PC-3 (cell line): Measurements from ENCODE around the gene MRO. TPM values are rescaled to one million over a fixed set of nuclear protein-coding genes. Genes with fewer than 3 reads are reported as not detected.

Experiments used
- ATAC-seq: fragments of 200-7000 bp; cut with Tn5 transposase; 2 replicates; pipeline ENCODE4 v1.9.1; 2020; ENCODE audit warnings: mild to moderate bottlenecking, moderate library complexity
- BruUV-seq: library from RNA; stranded (reverse); fragments of 400-500 nt; replicated peaks from 2 replicates; lab custom pipeline; 2021; lab: Mats Ljungman, UMichigan
- CTCF ChIA-PET: fragments of 300-600 bp; sonication (Branson Sonifier 250); formaldehyde crosslinking; loops from one replicate; lab custom pipeline; 2022; ENCODE audit warnings: antibody characterized with exemption; lab: Charles Lee
- POLR2A ChIA-PET: fragments of 300-600 bp; sonication (Branson Sonifier 250); formaldehyde crosslinking; loops from one replicate; lab custom pipeline; 2022; ENCODE audit warnings: antibody characterized with exemption; ENCODE audit not compliant: unreplicated experiment; lab: Charles Lee
- DNase-seq: peaks from one replicate; pipeline ENCODE4 v3.0.0-alpha.2; 2015
- H2AFZ ChIP-seq: fragments of 300-600 bp; sonication (generic); 2 replicates; pipeline ENCODE4 v1.6.0; 2016; ENCODE audit warnings: antibody characterized with exemption, low read length
- H3F3A ChIP-seq: fragments of 300-600 bp; sonication (generic); one replicate; pipeline ENCODE4 v1.6.0; 2017; ENCODE audit warnings: antibody characterized with exemption, low read length, control low read depth, mild to moderate bottlenecking; ENCODE audit not compliant: unreplicated experiment
- H3K27ac ChIP-seq: fragments of 300-600 bp; sonication (generic); 2 replicates; pipeline ENCODE4 v1.5.1; 2016; ENCODE audit warnings: mild to moderate bottlenecking, low read length
- H3K27me3 ChIP-seq: fragments of 300-600 bp; sonication (generic); 2 replicates; pipeline ENCODE4 v1.6.1; 2016; ENCODE audit warnings: low read length, mixed read lengths
- H3K36me3 ChIP-seq: fragments of 300-600 bp; sonication (generic); 2 replicates; pipeline ENCODE4 v1.6.1; 2016; ENCODE audit warnings: low read depth, mixed run types, low read length, mixed read lengths
- H3K4me1 ChIP-seq: fragments of 300-600 bp; sonication (generic); 2 replicates; pipeline ENCODE4 v1.5.1; 2016; ENCODE audit warnings: low read length; ENCODE audit not compliant: insufficient read depth
- H3K4me2 ChIP-seq: fragments of 300-600 bp; sonication (generic); 2 replicates; pipeline ENCODE4 v1.6.0; 2016; ENCODE audit warnings: low read length
- H3K4me3 ChIP-seq: fragments of 300-600 bp; sonication (generic); 2 replicates; pipeline ENCODE4 v1.5.1; 2016; ENCODE audit warnings: mild to moderate bottlenecking, low read length, mixed read lengths
- H3K79me2 ChIP-seq: fragments of 300-600 bp; sonication (generic); 2 replicates; pipeline ENCODE4 v1.6.1; 2017; ENCODE audit warnings: low read length, mixed read lengths
- H3K9ac ChIP-seq: fragments of 300-600 bp; sonication (generic); 2 replicates; pipeline ENCODE4 v1.6.0; 2016; ENCODE audit warnings: mild to moderate bottlenecking, low read length
- H3K9me2 ChIP-seq: fragments of 300-600 bp; sonication (generic); replicated peaks from 2 replicates; pipeline ENCODE4 v1.6.1; 2016; ENCODE audit warnings: mixed run types, low read length, mixed read lengths
- H3K9me3 ChIP-seq: fragments of 300-600 bp; sonication (generic); 2 replicates; pipeline ENCODE4 v1.6.1; 2016; ENCODE audit warnings: low read length, mixed read lengths
- H4K20me1 ChIP-seq: fragments of 300-600 bp; sonication (generic); 2 replicates; pipeline ENCODE4 v1.6.1; 2016; ENCODE audit warnings: low read length, mixed read lengths
- CTCF ChIP-seq: fragments of 300-600 bp; sonication (generic); conservative IDR thresholded peaks from 2 replicates; pipeline ENCODE4 v1.5.1; 2017; ENCODE audit warnings: antibody characterized with exemption, low read depth, mild to moderate bottlenecking, low read length
- EZH2 ChIP-seq: fragments of 300-600 bp; sonication (generic); IDR thresholded peaks from one replicate; pipeline ENCODE4 v1.6.1; 2017; ENCODE audit warnings: antibody characterized with exemption, mild to moderate bottlenecking, low read length; ENCODE audit not compliant: unreplicated experiment
- EZH2phosphoT487 ChIP-seq: fragments of 300-600 bp; sonication (generic); IDR thresholded peaks from 2 replicates; pipeline ENCODE4 v1.6.1; 2018; ENCODE audit warnings: mild to moderate bottlenecking, antibody characterized with exemption, low read length, borderline replicate concordance
- intact Hi-C: fragments of 100-400 bp; cut with micrococcal nuclease; formaldehyde crosslinking; loops from 2 replicates; pipeline ENCODE4 v1.9.0; 2023
- total RNA-seq: library from RNA; depleted of rRNA; stranded (reverse); fragments of >200 nt; gene quantifications from 2 replicates; pipeline ENCODE4 v1.2.3, GENCODE V29; 2014

Gene MRO
- total RNA-seq, 1 experiment from 2014 or later, result 0.55 TPM

DNA sequence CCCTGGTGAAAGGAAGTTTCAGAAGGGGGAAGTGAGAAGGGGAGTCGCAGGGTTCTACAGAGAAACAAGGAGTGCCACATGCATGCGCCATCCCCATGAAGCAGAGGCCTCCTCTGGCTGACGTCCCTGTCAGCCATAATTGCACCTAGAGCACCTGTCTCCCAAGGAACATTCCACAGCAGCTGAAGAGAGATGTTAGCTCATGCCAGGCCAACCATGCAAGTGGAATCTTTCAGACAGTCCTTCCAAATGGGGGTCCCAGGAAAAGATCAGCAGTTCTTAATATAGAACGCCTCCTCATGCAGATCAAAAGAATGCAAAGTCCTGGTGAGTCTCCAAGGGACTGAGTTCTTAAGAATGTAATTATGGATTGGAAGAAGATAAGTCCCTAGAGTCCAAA lies 29.6 kb downstream of the MRO start:
- Histone ChIP-seq H3F3A (no peaks in the 10 kb centered on the region), H3K9ac (no peak overlapping the region), H3K9me2 (no peaks in the 10 kb centered on the region), H3K27ac (no peak overlapping the region), H3K4me1 (no peaks in the 10 kb centered on the region), H3K36me3 (no peaks in the 10 kb centered on the region), H3K79me2 (no peaks in the 10 kb centered on the region), H3K4me2 (no peak overlapping the region), H2AFZ (no peak overlapping the region), H3K4me3 (no peak overlapping the region), H3K9me3 (no peaks in the 10 kb centered on the region), H4K20me1 (no peaks in the 10 kb centered on the region), H3K27me3 (no peaks in the 10 kb centered on the region)
- CTCF ChIA-PET, result no interaction called here
- ATAC-seq, result no peak
- BruUV-seq, result no TSS peak
- POLR2A ChIA-PET, result no interaction called here
- no peak for TF ChIP-seq CTCF
- no peak for TF ChIP-seq EZH2phosphoT487
- TF ChIP-seq EZH2, result no peak
- DNase-seq, result no peak
- intact Hi-C loops, result no loop called here

DNA sequence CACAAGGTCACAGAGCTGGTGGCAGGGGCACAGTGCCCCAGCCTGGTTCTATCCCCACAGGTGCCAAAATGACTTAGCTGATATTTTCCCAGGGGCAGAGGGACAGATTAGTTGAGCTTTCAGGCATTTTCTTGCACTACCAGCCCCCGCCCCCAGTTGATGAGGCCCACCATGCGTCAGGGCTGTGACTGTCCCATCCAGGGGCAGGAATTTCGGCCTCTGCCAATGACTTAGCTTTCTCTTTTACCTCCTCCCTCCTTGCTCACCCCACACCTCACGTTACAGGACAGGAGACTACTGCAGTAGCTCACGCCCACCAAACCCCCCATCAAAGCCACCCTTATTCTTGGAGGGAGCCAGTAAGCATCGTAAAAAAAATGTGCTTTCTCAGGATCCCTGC lies 31.5 kb downstream of the MRO start:
- Histone ChIP-seq H3K4me3 (no peak overlapping the region), H3K9me2 (no peaks in the 10 kb centered on the region), H3K27me3 (no peaks in the 10 kb centered on the region), H3K36me3 (no peaks in the 10 kb centered on the region), H2AFZ (no peak overlapping the region), H3K9me3 (no peaks in the 10 kb centered on the region), H3F3A (no peaks in the 10 kb centered on the region), H4K20me1 (no peaks in the 10 kb centered on the region), H3K4me2 (no peak overlapping the region), H3K9ac (no peak overlapping the region), H3K27ac (no peak overlapping the region), H3K79me2 (no peaks in the 10 kb centered on the region), H3K4me1 (no peaks in the 10 kb centered on the region)
- CTCF ChIA-PET, result no interaction called here
- no TSS peak for BruUV-seq
- intact Hi-C loops, result no loop called here
- no peak for ATAC-seq
- POLR2A ChIA-PET, result no interaction called here
- DNase-seq, result no peak
- TF ChIP-seq CTCF, result no peak
- no peak for TF ChIP-seq EZH2phosphoT487
- TF ChIP-seq EZH2, result no peak

DNA sequence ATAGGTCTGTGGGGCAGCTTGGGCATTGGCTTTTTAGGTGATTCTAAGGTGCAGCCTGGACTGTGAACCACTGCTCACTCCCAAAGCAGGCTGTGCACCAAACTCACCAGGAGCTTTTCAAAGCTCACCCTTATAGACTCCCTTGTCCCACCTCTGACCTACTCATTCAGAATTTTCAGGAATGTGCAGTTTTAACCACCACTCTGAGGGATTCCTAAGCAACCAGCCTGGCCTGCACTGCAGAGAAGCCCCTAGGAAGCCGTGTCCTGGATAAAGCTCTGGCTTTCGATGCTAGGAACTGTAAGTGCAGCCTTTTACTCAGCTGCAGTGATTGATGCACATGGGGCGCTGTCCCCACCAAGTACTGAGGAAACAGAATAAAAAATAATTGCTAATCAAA lies 33.0 kb downstream of the MRO start:
- no peaks in the 10 kb centered on the region for H3K27me3 ChIP-seq

More for the DNA sequence above, 33.0 kb downstream of the MRO start:
- H3K9ac ChIP-seq, result no peak overlapping the region
- POLR2A ChIA-PET, result no interaction called here
- no peaks in the 10 kb centered on the region for H3K4me1 ChIP-seq
- no peaks in the 10 kb centered on the region for H3F3A ChIP-seq
- no peaks in the 10 kb centered on the region for H3K9me3 ChIP-seq
- no peaks in the 10 kb centered on the region for H3K9me2 ChIP-seq
- no peaks in the 10 kb centered on the region for H4K20me1 ChIP-seq
- H3K79me2 ChIP-seq, result no peaks in the 10 kb centered on the region
- CTCF ChIA-PET, result no interaction called here
- intact Hi-C loops, result no loop called here
- no peak for ATAC-seq
- no TSS peak for BruUV-seq
- TF ChIP-seq CTCF (no peak), EZH2 (no peak), EZH2phosphoT487 (no peak)
- no peak for DNase-seq
- H2AFZ ChIP-seq, result no peak overlapping the region
- no peak overlapping the region for H3K27ac ChIP-seq
- H3K4me3 ChIP-seq, result no peak overlapping the region
- H3K4me2 ChIP-seq, result no peak overlapping the region
- H3K36me3 ChIP-seq, result no peaks in the 10 kb centered on the region
